ENCODE measurements around the gene EPPIN.
A peak's percentile ranks its signal among the peaks of the same experiment; 100 is the strongest.
"Not testable (repeated sequence)": the region's sequence is repeated elsewhere in the genome, so short reads cannot be mapped to it uniquely, and the experiment has no call there.

Gene EPPIN

DNA sequence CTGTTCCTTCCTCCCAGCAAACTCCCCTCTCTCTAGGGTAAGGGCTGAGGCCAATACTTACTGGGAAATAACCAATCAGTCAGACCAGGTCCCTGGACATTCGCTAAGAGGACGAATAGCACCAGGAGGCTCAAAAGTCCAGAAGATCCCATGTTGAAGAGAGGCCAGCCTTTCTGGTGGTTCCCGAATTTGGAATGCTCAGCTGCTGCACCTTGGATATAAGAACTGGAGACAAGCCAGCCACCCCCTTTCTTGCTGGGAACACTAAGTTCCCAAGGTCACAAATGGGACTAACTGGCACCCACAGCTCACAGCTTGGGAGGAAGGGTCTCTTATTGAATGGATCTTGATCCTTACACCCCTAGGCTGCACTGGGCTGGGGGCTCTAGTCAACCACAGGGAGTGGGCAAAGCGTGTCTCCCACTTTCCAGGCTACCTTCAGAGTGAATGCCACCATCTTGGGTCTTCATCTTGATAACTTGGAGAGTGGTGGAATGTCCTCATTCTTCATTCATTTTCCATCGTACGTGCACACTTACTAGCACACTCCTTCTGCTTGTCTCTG is at the start of gene EPPIN:
Gene EPPIN (minus strand): TSS at position 196 of the 565 bp plus-strand sequence. CDS start 44 bp downstream, at position 152.
- no peak for DNase-seq (ENCODE audit: low read depth)

DNA sequence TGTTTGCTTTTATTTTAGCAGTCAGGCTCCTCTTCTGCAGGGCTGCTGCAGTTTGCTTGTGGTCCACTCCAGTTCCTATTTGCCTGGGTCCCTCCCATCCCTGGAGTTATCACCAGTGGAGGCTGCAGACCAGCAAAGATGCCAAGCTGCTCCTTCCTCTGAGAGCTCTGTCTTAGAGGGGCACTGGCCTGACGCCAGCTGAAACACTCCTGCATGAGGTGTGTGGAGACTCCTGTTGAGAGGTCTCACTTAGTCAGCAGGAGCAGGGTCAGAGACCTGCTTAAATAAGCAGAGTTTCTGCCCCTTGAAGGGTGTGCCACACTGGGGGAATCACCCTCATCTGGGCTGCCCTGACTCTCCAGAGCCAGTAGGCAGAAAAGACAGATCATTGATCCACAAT is 48.0 kb upstream of the EPPIN start:
- DNase-seq (ENCODE audit: low read depth), result no peak

DNA sequence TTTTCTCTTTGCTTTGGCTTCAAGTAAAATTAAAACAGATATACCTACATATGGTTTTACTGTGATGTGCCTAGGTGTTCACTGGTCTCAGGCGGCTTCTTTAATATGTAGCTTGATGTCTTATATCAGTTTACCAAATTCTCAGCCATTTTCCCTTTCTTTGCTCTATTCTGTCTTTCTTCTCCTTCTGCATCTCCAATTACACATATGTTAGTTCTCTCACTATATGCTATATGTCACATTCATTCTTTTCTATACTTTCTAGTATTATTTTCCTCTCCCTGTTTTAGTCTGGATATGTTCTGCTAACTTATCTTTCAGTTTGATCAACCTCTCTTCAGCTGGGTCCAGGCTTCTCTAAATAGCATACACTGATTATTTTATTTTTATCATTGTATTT is 46.3 kb upstream of the EPPIN start:
- no peak for DNase-seq (ENCODE audit: low read depth)

DNA sequence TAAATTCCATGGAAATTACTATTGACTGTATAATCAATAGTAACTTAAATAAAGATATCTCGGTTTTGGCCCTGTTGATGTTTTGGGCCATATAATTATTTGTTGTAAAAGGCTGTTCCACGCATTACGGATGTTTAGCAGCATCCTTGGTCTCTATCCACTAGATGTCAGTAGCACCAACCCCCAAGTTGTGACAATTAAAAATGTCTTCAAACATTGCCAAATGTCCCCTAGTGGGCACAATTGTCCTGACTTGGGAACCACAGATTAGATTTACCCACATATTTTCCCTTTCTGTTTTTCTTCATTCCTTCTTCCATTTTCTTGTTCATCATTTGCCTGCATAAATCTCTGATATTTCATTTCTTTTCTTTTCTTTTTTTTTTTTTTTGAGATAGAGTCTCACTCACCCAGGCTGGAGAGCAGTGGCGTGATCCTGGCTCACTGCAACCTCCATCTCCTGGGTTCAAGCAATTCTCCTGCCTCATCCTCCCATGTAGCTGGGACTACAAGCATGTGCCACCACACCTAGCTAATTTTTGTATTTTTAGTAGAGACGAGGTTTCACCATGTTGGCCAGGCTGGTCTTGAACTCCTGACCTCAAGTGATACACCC is 45.5 kb upstream of the EPPIN start:
- DNase-seq (ENCODE audit: low read depth), result peak; percentile 53

DNA sequence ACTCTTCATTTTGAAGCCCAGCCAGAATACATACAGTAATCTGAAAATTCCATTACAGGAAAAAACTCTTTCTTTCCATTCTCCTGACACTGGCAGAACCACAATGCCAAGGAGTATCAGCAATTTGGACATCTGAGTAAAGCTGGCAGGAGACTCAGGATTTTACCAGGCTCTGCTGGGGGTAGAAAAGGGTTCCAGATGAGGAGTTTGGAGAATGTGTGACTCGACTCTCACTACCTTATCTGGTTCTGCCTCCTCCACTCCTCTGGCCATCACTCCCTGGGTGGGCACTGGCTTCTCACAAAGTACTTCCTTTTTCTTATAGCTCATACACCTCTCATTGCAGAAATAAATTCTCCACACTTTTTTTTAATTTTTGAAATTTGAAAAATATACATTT is 42.5 kb upstream of the EPPIN start:
- no peak for DNase-seq (ENCODE audit: low read depth)

DNA sequence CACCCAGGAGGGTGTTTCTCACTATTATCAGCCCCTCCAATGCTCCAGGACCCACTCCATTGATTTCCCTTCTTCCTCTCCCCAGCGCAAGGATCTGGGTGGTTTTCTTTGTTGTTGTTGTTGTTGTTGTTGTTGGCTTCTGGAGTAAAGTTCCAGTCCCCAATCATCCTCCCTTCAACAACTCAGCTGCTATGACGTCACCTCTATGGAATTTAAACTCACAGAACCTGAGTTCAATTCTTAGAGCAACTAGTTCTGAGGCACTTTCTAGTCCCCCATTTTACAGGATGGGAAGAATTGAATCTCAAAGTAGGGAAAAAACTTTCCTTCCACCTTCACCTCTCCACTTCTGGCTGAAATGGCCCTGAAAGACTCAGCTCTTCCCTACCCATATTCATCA is 41.6 kb upstream of the EPPIN start:
- no peak for DNase-seq (ENCODE audit: low read depth)

DNA sequence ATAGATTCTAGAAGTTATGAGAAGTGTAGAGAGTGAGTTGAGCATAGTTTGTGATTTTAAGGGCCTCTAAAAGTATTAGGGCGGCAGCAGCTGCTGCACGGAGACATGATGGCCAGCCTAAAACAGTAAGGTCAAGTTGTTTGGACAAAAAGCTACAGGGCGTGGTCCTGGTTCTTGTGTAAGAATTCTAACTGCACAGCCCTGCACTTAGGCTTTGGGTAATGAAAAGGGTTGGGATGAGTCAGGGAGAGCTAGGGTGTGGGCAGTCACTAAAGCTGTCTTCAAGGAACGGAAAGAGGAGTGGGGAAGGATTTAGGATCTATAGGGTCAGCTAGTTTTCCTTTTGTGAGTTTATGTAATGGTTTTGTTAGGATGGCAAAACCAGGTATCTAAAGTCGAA is 38.8 kb upstream of the EPPIN start:
- DNase-seq (ENCODE audit: low read depth), result not testable (repeated sequence)

DNA sequence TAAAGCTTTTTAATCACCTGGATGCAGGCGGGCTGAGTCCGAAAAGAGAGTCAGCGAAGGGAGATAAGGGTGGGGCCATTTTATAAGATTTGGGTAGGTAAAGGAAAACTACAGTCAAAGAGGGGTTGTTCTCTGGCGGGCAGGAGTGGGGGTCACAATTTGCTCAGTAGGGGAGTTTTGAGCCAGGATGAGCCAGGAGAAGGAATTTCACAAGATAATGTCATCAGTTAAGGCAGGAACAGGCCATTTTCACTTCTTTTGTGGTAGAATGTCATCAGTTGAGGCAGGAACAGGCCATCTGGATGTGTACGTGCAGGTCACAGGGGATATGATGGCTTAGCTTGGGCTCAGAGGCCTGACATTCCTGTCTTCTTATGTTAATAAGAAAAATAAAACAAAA is 37.1 kb upstream of the EPPIN start:
- not testable (repeated sequence) for DNase-seq (ENCODE audit: low read depth)

DNA sequence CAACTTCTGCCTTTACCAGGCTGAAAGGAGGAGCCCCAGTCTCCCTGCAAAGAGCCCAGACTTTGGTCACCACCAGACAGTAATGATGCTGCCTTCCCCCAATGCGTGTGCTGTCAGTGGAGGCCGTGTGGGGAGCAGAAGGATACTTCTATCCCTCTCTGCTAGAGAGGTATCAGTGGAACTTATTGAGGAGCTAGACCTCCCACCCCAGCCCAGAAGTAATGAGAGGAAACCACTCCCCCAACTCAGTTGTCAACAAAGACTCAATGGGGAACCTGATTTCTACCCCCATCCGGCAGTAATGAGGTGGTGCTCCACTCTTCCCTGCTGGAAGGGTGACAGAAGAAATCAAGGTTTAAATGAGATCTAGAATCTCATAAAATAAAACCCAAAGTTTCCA is 36.3 kb upstream of the EPPIN start:
- DNase-seq (ENCODE audit: low read depth), result no peak

DNA sequence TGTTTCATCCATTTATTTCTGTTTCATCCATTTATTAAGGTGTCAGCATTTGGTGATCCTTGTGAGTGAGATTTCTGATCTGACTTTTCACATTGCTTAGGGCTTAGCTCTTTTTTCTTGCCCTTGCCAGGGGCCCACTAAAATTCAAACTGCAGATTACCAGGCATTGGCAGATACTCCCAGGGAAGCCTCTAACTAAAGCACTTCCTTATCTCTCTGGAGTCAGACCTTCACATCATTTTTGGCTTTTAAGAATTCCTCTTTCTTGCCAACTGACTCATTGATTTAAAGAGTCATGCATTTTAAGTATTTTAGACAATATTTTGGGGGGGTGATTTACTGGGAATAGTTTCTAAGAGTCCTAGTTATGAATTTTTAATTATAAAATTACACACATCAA is 34.5 kb upstream of the EPPIN start:
- no peak for DNase-seq (ENCODE audit: low read depth)

DNA sequence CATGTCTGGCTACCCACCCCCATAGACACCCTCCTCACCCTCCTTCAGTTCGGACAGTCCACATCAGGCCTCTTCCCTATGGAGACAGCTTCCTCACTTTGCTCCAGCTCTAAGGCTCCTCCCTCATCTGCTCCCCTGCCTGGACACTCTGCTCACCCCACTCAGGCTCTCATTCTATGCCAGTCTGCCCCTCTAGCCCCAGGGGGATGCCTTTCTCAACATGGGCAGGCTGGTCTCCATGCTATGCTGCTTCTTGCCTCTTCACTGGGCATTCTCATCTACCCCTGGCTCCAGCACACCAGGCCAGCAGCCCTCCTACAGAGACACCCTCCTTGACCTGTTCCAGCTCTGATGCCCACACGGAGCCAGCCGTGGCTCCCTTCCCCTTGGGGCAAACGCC is 32.0 kb upstream of the EPPIN start, which contains the start of gene WFDC8:
Gene WFDC8 (minus strand): TSS at position 101 of the 400 bp plus-strand sequence. CDS start 37 bp downstream, at position 64.
- DNase-seq (ENCODE audit: low read depth), result no peak

DNA sequence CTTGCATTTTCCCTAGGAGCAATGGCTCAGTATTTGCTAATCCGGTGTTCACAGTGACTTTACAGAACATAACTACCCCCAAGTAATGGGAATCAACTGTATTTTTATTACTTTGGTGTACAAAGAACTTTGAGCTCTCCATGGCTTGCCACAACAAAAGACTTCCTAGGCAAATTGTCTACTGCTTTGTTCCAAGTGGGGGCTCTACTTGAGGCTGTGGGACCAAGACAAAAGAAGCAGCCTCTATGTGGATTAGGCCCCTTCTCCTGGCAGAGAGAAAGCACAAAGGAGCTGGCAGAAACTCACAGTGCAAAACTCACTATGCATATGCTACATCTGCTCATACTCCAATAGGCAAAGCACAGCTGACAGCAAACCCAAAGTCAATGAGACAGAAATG is 31.0 kb upstream of the EPPIN start:
- DNase-seq (ENCODE audit: low read depth), result no peak

DNA sequence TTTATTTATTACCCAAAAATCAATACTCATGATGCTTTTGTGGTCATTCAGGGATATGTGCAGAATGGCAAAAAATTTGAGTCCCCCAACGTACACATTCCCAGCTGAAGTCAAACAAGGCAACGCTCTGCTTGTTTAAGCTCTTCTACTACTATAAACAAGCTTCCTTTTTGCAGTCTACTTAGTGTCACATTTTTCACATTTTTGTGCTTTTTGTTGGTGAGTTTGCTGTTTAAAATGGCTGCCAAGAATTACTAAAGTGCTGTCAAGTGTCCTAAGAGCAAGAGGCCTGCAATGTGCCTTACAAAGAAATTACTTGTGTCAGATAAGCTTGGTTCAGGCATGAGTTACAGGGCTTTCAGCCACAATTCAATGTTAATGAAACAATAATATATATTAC is 29.8 kb upstream of the EPPIN start:
- DNase-seq (ENCODE audit: low read depth), result no peak

DNA sequence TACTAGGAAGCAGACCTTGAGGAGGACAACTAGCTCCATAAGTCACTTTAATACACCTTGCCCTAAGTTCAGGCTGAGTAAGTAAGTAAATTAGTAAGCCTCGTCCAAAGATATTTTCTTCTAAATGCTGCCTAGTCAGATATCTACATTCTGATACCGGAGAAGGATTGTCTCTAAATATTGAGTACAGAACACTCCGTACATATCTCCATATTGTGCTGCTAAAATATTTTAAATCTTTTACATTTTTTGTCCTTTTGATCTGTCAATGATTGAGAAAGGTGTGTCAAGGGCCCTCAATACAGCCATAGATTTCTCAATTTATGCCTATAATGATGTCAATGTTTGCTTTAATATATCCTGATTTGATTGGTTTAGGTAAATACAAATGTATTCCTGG is 28.7 kb upstream of the EPPIN start:
- no peak for DNase-seq (ENCODE audit: low read depth)

DNA sequence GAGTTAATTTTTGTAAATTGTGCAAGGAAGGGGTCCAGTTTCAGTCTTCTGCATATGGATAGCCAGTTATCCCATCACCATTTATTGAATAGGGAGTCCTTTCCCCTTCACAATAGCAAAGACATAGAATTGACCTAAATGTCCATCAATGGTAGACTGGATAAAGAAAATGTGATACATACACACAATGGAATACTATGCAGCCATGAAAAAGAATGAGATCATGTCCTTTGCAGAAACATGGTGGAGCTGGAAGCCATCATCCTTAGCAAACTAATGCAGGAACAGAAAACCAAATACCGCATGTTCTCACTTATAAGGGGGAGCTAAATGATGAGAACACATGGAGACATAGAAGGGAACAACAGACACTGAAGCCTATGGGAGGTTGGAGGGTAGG is 22.4 kb upstream of the EPPIN start:
- not testable (repeated sequence) for DNase-seq (ENCODE audit: low read depth)

DNA sequence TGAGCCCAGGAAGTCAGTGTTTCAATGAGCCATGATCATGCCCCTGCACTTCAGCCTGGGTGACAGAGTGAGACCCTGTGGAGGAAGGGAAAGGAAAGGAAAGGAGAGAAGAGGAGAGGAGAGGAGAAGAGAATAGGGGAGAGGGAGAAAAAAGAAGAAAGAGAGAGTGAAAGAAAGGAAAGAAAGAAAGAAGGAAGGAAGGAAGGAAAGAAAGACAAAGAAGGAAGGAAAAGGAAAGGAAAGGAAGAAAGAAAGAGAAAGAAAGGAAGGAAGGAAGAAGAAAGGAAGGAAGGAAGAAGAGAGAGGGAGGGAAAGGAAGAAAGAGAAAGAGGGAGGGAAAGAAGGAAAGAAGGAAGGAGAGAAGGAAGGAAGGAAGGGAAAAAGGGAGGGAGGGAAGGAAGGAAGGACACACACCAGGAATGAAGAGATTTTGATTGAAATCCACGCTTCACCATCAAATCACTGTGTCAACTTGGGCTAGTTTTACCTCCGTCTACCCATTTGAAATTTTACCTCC is 17.6 kb upstream of the EPPIN start:
- no peak for DNase-seq (ENCODE audit: low read depth)

DNA sequence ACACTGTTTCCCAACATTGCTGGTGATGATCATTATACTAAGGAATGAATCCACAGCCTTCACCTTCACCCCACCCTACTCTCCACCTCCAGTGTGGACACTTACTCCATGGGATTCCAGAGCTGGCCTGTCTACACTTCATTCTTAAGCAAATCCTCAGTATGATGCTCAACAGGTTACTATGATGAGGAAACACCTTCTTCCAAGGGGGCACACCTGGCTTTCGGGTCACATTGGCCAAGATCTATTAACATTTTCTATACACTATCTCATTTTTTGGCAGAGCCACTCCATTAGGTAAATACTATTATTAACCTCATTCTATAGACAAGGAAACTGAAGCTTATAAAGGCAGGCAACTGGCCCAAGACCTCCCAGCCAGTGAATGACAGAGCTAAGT is 8.0 kb upstream of the EPPIN start:
- DNase-seq (ENCODE audit: low read depth), result no peak

DNA sequence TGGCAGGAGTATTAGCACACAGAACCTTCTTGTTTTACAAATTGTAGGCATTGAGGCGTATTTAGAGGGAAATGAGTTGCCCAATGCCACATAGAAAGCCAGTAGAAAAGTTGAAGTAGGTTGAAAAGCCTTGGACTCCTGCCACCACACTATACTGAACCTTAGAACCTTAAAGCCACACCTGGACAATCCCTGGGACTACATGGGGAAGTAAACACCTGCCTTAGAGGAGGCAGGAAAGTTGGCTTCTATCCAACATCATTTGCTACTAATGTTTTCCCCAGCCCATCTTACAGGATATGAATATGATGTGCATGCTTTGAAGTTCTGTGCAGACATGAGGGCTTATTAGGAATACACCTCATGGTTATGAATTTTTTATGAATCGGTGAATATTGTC is 5.3 kb upstream of the EPPIN start:
- no peak for DNase-seq (ENCODE audit: low read depth)

DNA sequence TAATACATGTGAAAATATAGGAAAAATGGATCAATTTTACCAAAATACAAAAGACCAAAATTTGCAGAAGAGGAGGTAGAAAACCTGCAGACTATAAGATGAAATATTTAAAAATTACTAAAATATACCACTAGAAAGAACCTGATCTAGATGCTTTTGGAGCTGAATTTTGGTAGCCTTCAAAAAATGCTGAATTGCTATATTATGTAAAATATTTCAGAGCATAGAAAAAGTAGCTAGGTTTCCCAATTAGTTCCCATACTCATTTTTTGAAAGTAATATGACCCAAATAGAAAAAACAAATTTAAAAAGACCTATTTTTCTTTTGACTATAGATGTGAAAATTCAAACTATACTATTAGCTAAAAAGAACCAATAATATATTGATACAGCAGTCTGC is 3.6 kb upstream of the EPPIN start:
- no peak for DNase-seq (ENCODE audit: low read depth)

DNA sequence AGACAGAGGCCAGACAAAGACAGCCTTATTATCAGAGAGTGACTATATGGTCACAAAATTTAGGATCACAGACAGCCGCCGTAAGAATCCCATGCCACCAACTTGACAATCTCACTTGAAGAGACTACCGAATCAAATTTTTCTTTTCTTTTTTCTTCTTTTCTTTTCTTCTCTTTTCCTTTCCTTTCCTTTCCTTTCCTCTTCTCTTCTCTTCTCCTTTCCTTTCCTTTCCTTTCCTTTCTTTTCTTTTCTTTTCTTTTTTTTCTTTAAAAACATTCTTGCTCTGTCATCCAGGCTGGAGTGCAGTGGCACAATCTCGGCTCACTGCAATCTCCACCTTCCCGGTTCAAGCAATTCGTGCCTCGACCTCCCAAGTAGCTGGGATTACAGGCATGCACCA is 1.2 kb upstream of the EPPIN start:
- DNase-seq (ENCODE audit: low read depth), result no peak

DNA sequence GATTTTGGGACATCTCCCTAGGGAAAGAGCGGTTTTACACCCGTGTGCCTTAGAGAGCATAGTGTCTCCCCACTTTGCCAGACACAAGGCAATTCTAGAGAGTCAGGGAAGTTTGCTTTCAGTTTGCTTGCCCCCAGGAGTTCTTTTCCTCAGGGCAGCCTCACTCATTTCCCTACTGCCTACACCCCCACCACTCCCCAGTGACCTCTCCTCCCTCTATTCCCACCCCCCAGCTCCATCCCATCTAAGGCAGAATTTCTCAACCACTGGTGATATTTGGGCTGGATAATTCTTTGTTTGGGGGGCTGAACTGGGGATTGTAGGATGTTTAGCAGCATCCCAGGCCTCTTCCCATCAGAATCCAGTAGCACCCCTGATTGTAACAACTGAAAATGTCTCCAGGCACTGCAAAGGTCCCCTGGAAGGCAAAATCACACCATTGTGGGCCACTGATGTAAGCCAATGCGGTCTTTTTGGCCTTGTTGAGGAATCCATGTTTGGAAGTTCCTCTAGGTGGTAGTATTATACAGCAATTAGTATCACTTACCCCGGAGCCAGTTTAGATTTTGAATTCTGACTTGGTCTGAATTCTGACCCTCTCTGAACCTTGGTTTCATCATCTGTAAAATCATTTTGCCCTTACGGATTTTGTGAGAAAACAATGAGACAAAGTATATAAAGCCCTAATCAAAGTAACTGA is 1.3 kb downstream of the EPPIN start:
- peak; percentile 11 for DNase-seq (ENCODE audit: low read depth)

DNA sequence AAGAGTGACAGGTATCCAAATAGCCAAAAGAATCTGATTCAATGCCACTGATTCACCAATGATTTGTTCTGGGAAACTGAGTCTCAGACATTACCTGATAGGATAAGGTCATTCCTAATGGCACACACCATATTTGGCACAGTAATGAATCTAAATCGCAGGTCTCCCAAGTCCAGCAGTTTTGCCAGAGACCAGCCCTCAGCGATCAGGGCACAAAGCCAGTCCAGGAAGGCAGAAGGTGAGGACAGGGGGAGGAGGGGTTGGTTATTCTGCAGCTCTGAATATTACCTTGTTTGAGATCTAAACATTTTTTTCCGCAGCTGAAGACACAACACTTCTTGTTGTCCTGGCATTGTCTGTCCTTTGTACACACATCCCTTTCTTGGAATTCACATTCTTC is 1.9 kb downstream of the EPPIN start:
- no peak for DNase-seq (ENCODE audit: low read depth)

DNA sequence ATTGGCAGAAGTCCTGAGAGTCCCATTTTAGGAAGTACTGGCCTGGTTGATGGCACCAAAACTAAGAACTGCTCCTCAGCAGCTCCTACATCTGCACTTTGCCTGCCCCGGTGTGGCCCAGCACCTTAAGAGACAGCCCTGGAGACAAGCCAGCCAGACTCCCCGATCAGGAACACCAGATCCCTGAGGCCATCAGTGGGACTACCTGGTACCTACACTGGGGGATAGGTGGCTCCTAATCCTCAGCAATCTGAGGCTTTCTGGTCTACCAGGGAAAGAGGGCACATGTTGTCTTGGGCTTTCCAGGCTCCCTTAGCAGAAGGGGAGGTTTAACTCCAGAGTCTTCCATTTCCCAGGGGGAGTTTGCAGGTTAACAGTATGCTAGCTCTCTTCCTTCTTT is 7.8 kb downstream of the EPPIN start, which contains the start of gene WFDC6:
Gene WFDC6 (minus strand): TSS at position 101 of the 400 bp plus-strand sequence. CDS start 75 bp downstream, at position 26.
- DNase-seq (ENCODE audit: low read depth), result no peak

Data from HS-5 (cell line).